GM12875 (cell line): ENCODE data around the gene PDCD7.

Source experiments
- H3K4me3 ChIP-seq: one replicate; pipeline ENCODE4 v1.5.1; 2011; ENCODE audit warnings: low read depth, low read length, control low read depth
- TF ChIP-seq, protein P1 (sequence below): IDR thresholded peaks from 2 replicates; pipeline ENCODE4 v1.5.1; 2011; ENCODE audit warnings: low read depth, mild to moderate bottlenecking, control low read depth, inconsistent platforms, low read length, moderate library complexity, borderline replicate concordance; ENCODE audit not compliant: insufficient read depth

Gene PDCD7

DNA sequence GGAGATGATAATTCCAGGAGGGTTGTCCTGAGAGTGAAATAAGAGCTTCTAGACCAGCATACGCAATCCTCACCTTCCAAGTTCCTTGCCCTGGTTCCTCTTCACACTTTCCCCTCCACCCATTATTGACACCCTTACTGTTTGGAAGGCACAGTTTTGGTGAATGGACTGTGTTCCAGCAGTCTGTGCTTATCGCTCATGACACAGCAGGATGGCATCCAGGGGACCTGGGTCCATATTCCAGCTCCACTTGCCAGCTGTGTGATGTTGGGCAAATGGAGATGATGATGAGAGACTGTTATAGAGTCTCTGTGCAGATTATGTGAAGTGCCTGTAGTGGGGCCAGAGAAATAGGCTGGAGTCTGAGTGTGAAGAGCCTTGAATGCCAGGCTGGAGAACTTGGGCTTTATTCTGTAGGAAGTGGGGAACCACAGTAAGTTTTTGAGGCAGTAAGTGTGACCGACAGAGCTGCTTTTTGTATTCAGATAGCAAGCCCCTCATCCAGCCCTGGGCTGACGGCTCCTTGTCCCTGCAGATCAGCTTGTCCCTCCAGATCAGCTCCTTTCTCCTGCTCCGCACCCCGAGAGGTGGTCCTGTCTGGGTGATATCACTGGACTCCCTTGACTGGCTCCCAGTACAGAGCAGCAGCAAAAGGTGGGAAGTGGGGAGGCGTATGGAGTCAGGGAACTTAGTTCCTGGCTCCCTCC lies 49.0 kb downstream of the PDCD7 start:
- no peak overlapping the region for H3K4me3 ChIP-seq
- TF ChIP-seq, protein P1, sequence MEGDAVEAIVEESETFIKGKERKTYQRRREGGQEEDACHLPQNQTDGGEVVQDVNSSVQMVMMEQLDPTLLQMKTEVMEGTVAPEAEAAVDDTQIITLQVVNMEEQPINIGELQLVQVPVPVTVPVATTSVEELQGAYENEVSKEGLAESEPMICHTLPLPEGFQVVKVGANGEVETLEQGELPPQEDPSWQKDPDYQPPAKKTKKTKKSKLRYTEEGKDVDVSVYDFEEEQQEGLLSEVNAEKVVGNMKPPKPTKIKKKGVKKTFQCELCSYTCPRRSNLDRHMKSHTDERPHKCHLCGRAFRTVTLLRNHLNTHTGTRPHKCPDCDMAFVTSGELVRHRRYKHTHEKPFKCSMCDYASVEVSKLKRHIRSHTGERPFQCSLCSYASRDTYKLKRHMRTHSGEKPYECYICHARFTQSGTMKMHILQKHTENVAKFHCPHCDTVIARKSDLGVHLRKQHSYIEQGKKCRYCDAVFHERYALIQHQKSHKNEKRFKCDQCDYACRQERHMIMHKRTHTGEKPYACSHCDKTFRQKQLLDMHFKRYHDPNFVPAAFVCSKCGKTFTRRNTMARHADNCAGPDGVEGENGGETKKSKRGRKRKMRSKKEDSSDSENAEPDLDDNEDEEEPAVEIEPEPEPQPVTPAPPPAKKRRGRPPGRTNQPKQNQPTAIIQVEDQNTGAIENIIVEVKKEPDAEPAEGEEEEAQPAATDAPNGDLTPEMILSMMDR: no peak

- no peak overlapping the region for H3K4me3 ChIP-seq
- TF ChIP-seq, protein P1: no peak
Measured at GRCh38 chr15:65083262-65083701, 50.3 kb downstream of the PDCD7 start.

GRCh38 chr15:65082303-65082953 lies 51.2 kb downstream of the PDCD7 start:
- H3K4me3 ChIP-seq: no peak overlapping the region
- TF ChIP-seq, protein P1: no peak

DNA sequence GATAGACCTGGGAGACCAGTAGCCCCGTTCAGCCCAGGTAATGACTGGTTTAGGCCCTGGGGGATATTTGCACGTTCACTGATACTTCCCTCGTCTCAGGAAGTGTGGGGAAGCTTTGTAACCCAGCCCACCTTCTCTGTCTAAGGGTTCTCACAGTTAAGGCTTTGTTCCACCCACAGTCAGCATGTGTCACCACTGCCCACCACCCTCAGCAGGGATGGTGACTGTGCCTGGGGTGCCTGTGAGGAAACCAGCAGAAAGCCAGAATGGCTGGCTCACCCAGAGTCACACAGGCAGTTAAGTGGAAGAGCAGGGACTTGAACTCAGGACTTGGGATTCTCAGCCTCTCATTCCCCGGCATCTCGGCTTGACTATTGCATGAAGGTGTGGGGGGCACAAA lies 51.9 kb downstream of the PDCD7 start:
- TF ChIP-seq, protein P1: no peak
- no peak overlapping the region for H3K4me3 ChIP-seq

DNA sequence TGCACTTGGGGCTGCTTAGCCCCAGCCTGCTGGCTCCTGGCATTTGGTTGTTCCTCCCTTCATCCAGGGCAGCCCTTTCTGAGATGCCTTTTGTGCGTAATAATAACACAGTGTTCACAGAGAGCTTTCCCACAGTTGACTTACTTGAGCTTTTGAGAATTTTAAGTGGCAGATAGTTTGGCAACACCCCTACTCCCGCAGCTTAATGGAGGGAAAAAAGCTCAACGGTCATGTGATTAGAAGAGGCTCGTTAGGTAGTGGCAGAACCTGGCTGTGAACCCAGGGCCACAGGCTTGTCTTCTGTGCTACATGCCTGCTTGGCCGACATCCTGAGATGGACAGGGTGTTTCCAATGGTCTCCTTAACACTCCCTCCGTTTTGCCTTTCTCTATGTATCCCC lies 52.3 kb downstream of the PDCD7 start:
- TF ChIP-seq, protein P1: no peak
- no peak overlapping the region for H3K4me3 ChIP-seq

DNA sequence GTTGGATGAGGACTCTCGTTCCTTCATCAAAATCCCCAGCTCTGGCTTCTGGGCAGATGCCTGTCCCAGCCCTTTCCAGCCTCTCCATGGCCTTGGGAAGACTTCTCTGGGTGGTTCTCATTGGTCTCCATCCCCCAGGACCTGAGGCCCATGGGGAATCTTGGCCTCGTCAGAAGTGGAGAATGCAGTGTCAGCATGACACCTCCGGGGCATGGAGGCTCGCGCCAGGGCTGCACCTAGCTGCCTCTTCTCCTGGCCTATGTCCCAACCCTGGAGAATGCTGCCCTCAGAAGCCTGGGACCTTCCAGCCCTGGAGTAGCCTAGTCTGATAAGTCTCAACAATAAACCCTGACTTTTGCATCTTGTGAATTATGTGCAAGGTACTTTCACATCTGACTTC lies 54.0 kb downstream of the PDCD7 start:
- TF ChIP-seq, protein P1: no peak
- no peak overlapping the region for H3K4me3 ChIP-seq

- H3K4me3 ChIP-seq: no peak overlapping the region
- TF ChIP-seq, protein P1: peak; percentile 35; the same call in 1 of the 2 replicates
Measured at GRCh38 chr15:65077981-65078352, 55.6 kb downstream of the PDCD7 start.
